ENCODE results near the gene ARL14.

The ARL14 gene

DNA sequence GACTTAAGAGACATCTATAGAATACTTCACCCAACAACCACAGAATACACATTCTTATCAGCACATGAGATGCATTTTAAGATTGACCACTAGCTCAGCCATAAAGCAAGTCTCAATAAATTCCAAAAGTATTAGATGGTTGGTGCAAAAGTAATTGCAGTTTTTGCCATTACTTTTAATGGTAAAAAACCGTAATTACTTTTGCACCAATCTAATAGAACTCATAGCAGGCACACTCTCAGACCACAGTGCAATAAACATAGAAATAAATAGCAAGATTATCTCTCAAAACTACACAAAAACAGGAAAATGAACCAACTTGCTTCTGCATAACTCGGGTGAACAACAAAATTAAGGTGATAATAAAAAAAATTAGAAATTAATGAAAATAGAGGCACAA lies 45.4 kb downstream of the ARL14 start:
- DNase-seq (ENCODE audit: low read depth, low spot score), result no peak

DNA sequence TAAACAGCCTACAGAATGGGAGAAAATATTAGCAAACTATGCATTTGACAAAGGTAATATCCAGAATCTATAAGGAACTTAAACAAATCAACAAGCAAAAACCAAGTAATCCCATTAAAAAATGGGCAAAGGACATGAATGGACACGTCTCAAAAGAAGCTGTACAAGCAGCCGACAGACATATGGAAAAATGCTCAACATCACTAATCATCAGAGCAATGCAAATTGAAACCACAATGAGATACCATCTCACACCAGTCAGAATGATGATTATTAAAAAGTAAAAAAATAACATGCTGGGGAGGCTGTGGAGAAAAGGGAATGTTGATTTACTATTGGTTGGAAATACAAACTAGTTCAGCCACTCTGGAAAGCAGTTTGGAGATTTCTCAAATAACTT lies 48.4 kb downstream of the ARL14 start:
- DNase-seq (ENCODE audit: low read depth, low spot score), result no peak

Data from smooth muscle cell of the brain vasculature (primary cell).